Heart left ventricle (tissue), 13 donors: ENCODE results near the gene TMSB15A.

Source experiments
- CTCF ChIP-seq, 12 donors: fragments of 200-600 bp; sonication (generic) in 4 of 12; IDR thresholded peaks; one replicate each; pipeline versions ENCODE4 v1.5.0 to v1.8.0; 2018 to 2022; ENCODE audit warnings: antibody characterized with exemption in 12 of 12, mild to moderate bottlenecking in 5 of 12
- POLR2A ChIP-seq, 2 donors: fragments of 450-650 bp; IDR thresholded peaks; one replicate each; pipeline ENCODE4 v1.6.1; 2017; ENCODE audit warnings: antibody characterized with exemption in 2 of 2, mild to moderate bottlenecking in 2 of 2, moderate library complexity in 2 of 2
- donor health status: ischemic (EF 13 %, LVEDD 7.1; RV severe dilation, severe dysfunction).
- donor health status: DM: no; HTN: yes; CAD: no.
- donor health status: DM: no; HTN: no; CAD: no.
- donor health status: ischemic (EF 25% LVEDD 6.9; RV normal size, moderate dysfunction).
- donor health status: ischemic (EF 25% LVEDD 5.7; RV mildly dilated, moderate dysfunction).
- donor health status: ischemic (EF 35%, LVEDD 5.7; RV mildly dilated, moderate dysfunction).
- donor health status: nonischemic (EF 11% LVEDD 7.7; RV severe dilation, severe dysfunction).
- donor health status: DM: yes; HTN: yes; CAD: no.
- donor health status: PGD.
- donor health status: ischemic (EF 29% LVEDD 5.4; RV normal size, mild dysfunction).
- donor health status: nonischemic (EF 23%, LVEDD 6.1; RV moderate dilation, normal function).

- no peak for TF ChIP-seq CTCF (IDR thresholded peaks at IDR 0.05)
- TF ChIP-seq POLR2A (IDR thresholded peaks at IDR 0.05) = no peak
Measured at GRCh38 chrX:102546828-102547493, 30.4 kb upstream of the TMSB15A start.
